CD8-positive, alpha-beta memory T cell (primary cell): ENCODE measurements around the gene KCNN3. TPM values are rescaled to one million over a fixed set of nuclear protein-coding genes. Genes with fewer than 3 reads are reported as not detected.
A peak's percentile ranks its signal among the peaks of the same experiment; 100 is the strongest.

Source experiments
- CTCF ChIA-PET: fragments of 350-600 bp; sonication (Branson Sonifier 250); formaldehyde crosslinking; loops from one replicate; lab custom pipeline; 2021; ENCODE audit warnings: antibody characterized with exemption; lab: Charles Lee
- POLR2A ChIA-PET: fragments of 350-600 bp; sonication (Branson Sonifier 250); formaldehyde crosslinking; loops from one replicate; lab custom pipeline; 2021; ENCODE audit warnings: antibody characterized with exemption; lab: Charles Lee
- DNase-seq, 5 donors: peaks; one replicate each; pipeline versions ENCODE4 v3.0.0 to v3.0.0-alpha.2; 2020 to 2022; ENCODE audit warnings: mixed read lengths in 1 of 5
- H3K27ac ChIP-seq: one replicate; pipeline ENCODE4 v1.7.0; 2013; ENCODE audit warnings: low read depth, mild to moderate bottlenecking, low read length, moderate library complexity
- H3K27me3 ChIP-seq: 2 replicates; pipeline ENCODE4 v1.7.0; 2013; ENCODE audit warnings: low read length, mild to moderate bottlenecking; ENCODE audit not compliant: insufficient read depth, poor library complexity, severe bottlenecking
- H3K36me3 ChIP-seq: 2 replicates; pipeline ENCODE4 v1.7.0; 2013; ENCODE audit warnings: mild to moderate bottlenecking, low read length, moderate library complexity; ENCODE audit not compliant: insufficient read depth
- H3K4me1 ChIP-seq: 2 replicates; pipeline ENCODE4 v1.7.0; 2013; ENCODE audit warnings: mild to moderate bottlenecking, low read length, moderate library complexity; ENCODE audit not compliant: insufficient read depth
- H3K4me3 ChIP-seq: 2 replicates; pipeline ENCODE4 v1.7.0; 2013; ENCODE audit warnings: mild to moderate bottlenecking, low read length
- H3K9me3 ChIP-seq: 2 replicates; pipeline ENCODE4 v1.7.0; 2013; ENCODE audit warnings: mild to moderate bottlenecking, low read length
- H3K27ac Mint-ChIP-seq, 8 donors: one replicate each; pipeline ENCODE4 v1.8.0; 2020 to 2021; ENCODE audit warnings: mixed read lengths in 8 of 8, mild to moderate bottlenecking in 6 of 8, inconsistent platforms in 3 of 8, moderate library complexity in 3 of 8
- H3K27me3 Mint-ChIP-seq, 2 donors: one replicate each; pipeline ENCODE4 v1.8.0; 2020 to 2021; ENCODE audit warnings: mixed read lengths in 2 of 2, mild to moderate bottlenecking in 1 of 2, moderate library complexity in 1 of 2
- H3K36me3 Mint-ChIP-seq, 3 donors: one replicate each; pipeline ENCODE4 v1.8.0; 2020 to 2021; ENCODE audit warnings: mixed read lengths in 3 of 3, inconsistent platforms in 1 of 3, mild to moderate bottlenecking in 1 of 3
- H3K4me1 Mint-ChIP-seq, 3 donors: one replicate each; pipeline ENCODE4 v1.8.0; 2020 to 2021; ENCODE audit warnings: mixed read lengths in 3 of 3, inconsistent platforms in 1 of 3, mild to moderate bottlenecking in 1 of 3
- H3K4me3 Mint-ChIP-seq, 7 donors: one replicate each; pipeline ENCODE4 v1.8.0; 2020 to 2021; ENCODE audit warnings: mixed read lengths in 7 of 7, mild to moderate bottlenecking in 6 of 7, moderate library complexity in 4 of 7, inconsistent platforms in 2 of 7
- H3K9me3 Mint-ChIP-seq, 5 donors: one replicate each; pipeline ENCODE4 v1.8.0; 2020 to 2022; ENCODE audit warnings: mixed read lengths in 5 of 5, mild to moderate bottlenecking in 3 of 5, moderate library complexity in 2 of 5, inconsistent platforms in 1 of 5
- polyA plus RNA-seq: library from polyadenylated mRNA; unstranded; fragments of 300-500 nt; fragmentation: Illumina TruSeq; gene quantifications from one replicate; pipeline ENCODE4 v1.2.3, GENCODE V29; 2021
- total RNA-seq, 2 experiments: library from RNA; stranded (reverse); gene quantifications; one replicate each; pipeline ENCODE4 v1.2.3, GENCODE V29; 2021

Gene KCNN3
- total and polyA plus RNA-seq, 3 experiments from 2014 or later = 0.18 to 0.22 TPM; not detected in 1

GRCh38 chr1:154846565-154847442 is 23.3 kb downstream of the KCNN3 start:
- peaks cover 3 to 8% of the 10 kb centered on the region in 2 donors for H3K27me3 Mint-ChIP-seq
- H3K27me3 ChIP-seq = no peaks in the 10 kb centered on the region
- ChIA-PET CTCF (no interaction called here), POLR2A (no interaction called here)
- H3K36me3 Mint-ChIP-seq = no peaks in the 10 kb centered on the region
- H3K36me3 ChIP-seq = no peaks in the 10 kb centered on the region
- no peaks in the 10 kb centered on the region for H3K9me3 Mint-ChIP-seq
- no peak for DNase-seq
- H3K4me3 Mint-ChIP-seq = no peak overlapping the region
- no peak overlapping the region for H3K4me3 ChIP-seq
- no peaks in the 10 kb centered on the region for H3K4me1 ChIP-seq
- peak overlapping the region in 1 of 8 donors; percentile 82 for H3K27ac Mint-ChIP-seq
- no peaks in the 10 kb centered on the region for H3K9me3 ChIP-seq
- H3K27ac ChIP-seq = no peak overlapping the region
- H3K4me1 Mint-ChIP-seq = no peaks in the 10 kb centered on the region

GRCh38 chr1:154845879-154846278 is 24.2 kb downstream of the KCNN3 start:
- ChIA-PET CTCF (no interaction called here), POLR2A (no interaction called here)
- peaks cover 3 to 8% of the 10 kb centered on the region in 2 donors for H3K27me3 Mint-ChIP-seq
- no peak overlapping the region for H3K4me3 ChIP-seq
- no peaks in the 10 kb centered on the region for H3K9me3 Mint-ChIP-seq
- no peaks in the 10 kb centered on the region for H3K9me3 ChIP-seq
- H3K27ac ChIP-seq = no peak overlapping the region
- no peak for DNase-seq
- no peaks in the 10 kb centered on the region for H3K27me3 ChIP-seq
- H3K36me3 ChIP-seq = no peaks in the 10 kb centered on the region
- H3K36me3 Mint-ChIP-seq = no peaks in the 10 kb centered on the region
- H3K27ac Mint-ChIP-seq = no peak overlapping the region
- H3K4me3 Mint-ChIP-seq = no peak overlapping the region
- no peaks in the 10 kb centered on the region for H3K4me1 Mint-ChIP-seq
- H3K4me1 ChIP-seq = no peaks in the 10 kb centered on the region

- Histone ChIP-seq H3K27me3 (no peaks in the 10 kb centered on the region), H3K27ac (no peak overlapping the region), H3K4me1 (no peaks in the 10 kb centered on the region), H3K36me3 (no peaks in the 10 kb centered on the region), H3K4me3 (no peak overlapping the region), H3K9me3 (no peaks in the 10 kb centered on the region)
- CTCF ChIA-PET = no interaction called here
- H3K36me3 Mint-ChIP-seq = no peaks in the 10 kb centered on the region
- H3K4me3 Mint-ChIP-seq = no peak overlapping the region
- no peaks in the 10 kb centered on the region for H3K4me1 Mint-ChIP-seq
- H3K27ac Mint-ChIP-seq = peak overlapping the region in 1 of 8 donors; percentile 86
- DNase-seq = no peak
- H3K9me3 Mint-ChIP-seq = no peaks in the 10 kb centered on the region
- POLR2A ChIA-PET = no interaction called here
- H3K27me3 Mint-ChIP-seq = peaks cover 3 to 8% of the 10 kb centered on the region in 2 donors
Measured at GRCh38 chr1:154845174-154845573, 24.9 kb downstream of the KCNN3 start.

- H3K27ac ChIP-seq = no peak overlapping the region
- H3K36me3 ChIP-seq = no peaks in the 10 kb centered on the region
- H3K4me3 ChIP-seq = no peak overlapping the region
- CTCF ChIA-PET = no interaction called here
- Mint-ChIP-seq H3K9me3 (no peaks in the 10 kb centered on the region), H3K27me3 (peaks cover 2 to 8% of the 10 kb centered on the region in 2 donors), H3K36me3 (no peaks in the 10 kb centered on the region), H3K4me1 (no peaks in the 10 kb centered on the region), H3K4me3 (no peak overlapping the region), H3K27ac (no peak overlapping the region)
- no peak for DNase-seq
- H3K4me1 ChIP-seq = no peaks in the 10 kb centered on the region
- H3K9me3 ChIP-seq = no peaks in the 10 kb centered on the region
- no peaks in the 10 kb centered on the region for H3K27me3 ChIP-seq
- POLR2A ChIA-PET = no interaction called here
Measured at GRCh38 chr1:154844297-154844681, 25.8 kb downstream of the KCNN3 start.

- H3K4me1 Mint-ChIP-seq = no peaks in the 10 kb centered on the region
- no peak overlapping the region for H3K27ac ChIP-seq
- no peak overlapping the region for H3K4me3 Mint-ChIP-seq
- ChIA-PET POLR2A (no interaction called here), CTCF (interaction anchor here (0.9 kb wide), 1 partner anchor 114 kb away, joined by 3 read pairs; no protein-coding TSS in a partner anchor)
- peaks cover 2 to 8% of the 10 kb centered on the region in 2 donors for H3K27me3 Mint-ChIP-seq
- H3K9me3 ChIP-seq = no peaks in the 10 kb centered on the region
- H3K27me3 ChIP-seq = no peaks in the 10 kb centered on the region
- H3K36me3 ChIP-seq = no peaks in the 10 kb centered on the region
- DNase-seq = no peak
- no peak overlapping the region for H3K4me3 ChIP-seq
- no peaks in the 10 kb centered on the region for H3K9me3 Mint-ChIP-seq
- H3K4me1 ChIP-seq = no peaks in the 10 kb centered on the region
- H3K36me3 Mint-ChIP-seq = no peaks in the 10 kb centered on the region
- H3K27ac Mint-ChIP-seq = no peak overlapping the region
Measured at GRCh38 chr1:154843636-154844296, 26.3 kb downstream of the KCNN3 start.

GRCh38 chr1:154842635-154843034 is 27.4 kb downstream of the KCNN3 start:
- no peak overlapping the region for H3K4me3 ChIP-seq
- H3K36me3 ChIP-seq = no peaks in the 10 kb centered on the region
- Mint-ChIP-seq H3K4me3 (no peak overlapping the region), H3K36me3 (no peaks in the 10 kb centered on the region), H3K9me3 (peaks cover 0 to 2% (median 0%) of the 10 kb centered on the region in 5 donors), H3K27me3 (peaks cover 2 to 10% of the 10 kb centered on the region in 2 donors), H3K4me1 (no peaks in the 10 kb centered on the region), H3K27ac (no peak overlapping the region)
- no peaks in the 10 kb centered on the region for H3K4me1 ChIP-seq
- H3K27me3 ChIP-seq = no peaks in the 10 kb centered on the region
- H3K27ac ChIP-seq = no peak overlapping the region
- no peak for DNase-seq
- ChIA-PET POLR2A (no interaction called here), CTCF (interaction anchor here (0.9 kb wide), 1 partner anchor 113 kb away, joined by 3 read pairs; no protein-coding TSS in a partner anchor)
- no peaks in the 10 kb centered on the region for H3K9me3 ChIP-seq

GRCh38 chr1:154841384-154841783 is 28.7 kb downstream of the KCNN3 start:
- Histone ChIP-seq H3K27me3 (no peaks in the 10 kb centered on the region), H3K36me3 (no peaks in the 10 kb centered on the region), H3K9me3 (no peaks in the 10 kb centered on the region), H3K4me3 (no peak overlapping the region), H3K27ac (no peak overlapping the region), H3K4me1 (no peaks in the 10 kb centered on the region)
- CTCF ChIA-PET = no interaction called here
- no peak overlapping the region for H3K4me3 Mint-ChIP-seq
- H3K9me3 Mint-ChIP-seq = peaks cover 0 to 2% (median 0%) of the 10 kb centered on the region in 5 donors
- H3K36me3 Mint-ChIP-seq = no peaks in the 10 kb centered on the region
- no peak for DNase-seq
- no peak overlapping the region for H3K27ac Mint-ChIP-seq
- no peaks in the 10 kb centered on the region for H3K4me1 Mint-ChIP-seq
- POLR2A ChIA-PET = no interaction called here
- peaks cover 2 to 14% of the 10 kb centered on the region in 2 donors for H3K27me3 Mint-ChIP-seq
